ENCODE data around the gene ZNF497. TPM values are rescaled to one million over a fixed set of nuclear protein-coding genes. Genes with fewer than 3 reads are reported as not detected.
A peak's percentile ranks its signal among the peaks of the same experiment; 100 is the strongest.

Gene ZNF497
- total and polyA plus RNA-seq, 2 of the 8 experiments (the other 6 are each of a cell fraction or from before 2014, with no cell fraction given): 0.93 to 1.4 TPM

DNA sequence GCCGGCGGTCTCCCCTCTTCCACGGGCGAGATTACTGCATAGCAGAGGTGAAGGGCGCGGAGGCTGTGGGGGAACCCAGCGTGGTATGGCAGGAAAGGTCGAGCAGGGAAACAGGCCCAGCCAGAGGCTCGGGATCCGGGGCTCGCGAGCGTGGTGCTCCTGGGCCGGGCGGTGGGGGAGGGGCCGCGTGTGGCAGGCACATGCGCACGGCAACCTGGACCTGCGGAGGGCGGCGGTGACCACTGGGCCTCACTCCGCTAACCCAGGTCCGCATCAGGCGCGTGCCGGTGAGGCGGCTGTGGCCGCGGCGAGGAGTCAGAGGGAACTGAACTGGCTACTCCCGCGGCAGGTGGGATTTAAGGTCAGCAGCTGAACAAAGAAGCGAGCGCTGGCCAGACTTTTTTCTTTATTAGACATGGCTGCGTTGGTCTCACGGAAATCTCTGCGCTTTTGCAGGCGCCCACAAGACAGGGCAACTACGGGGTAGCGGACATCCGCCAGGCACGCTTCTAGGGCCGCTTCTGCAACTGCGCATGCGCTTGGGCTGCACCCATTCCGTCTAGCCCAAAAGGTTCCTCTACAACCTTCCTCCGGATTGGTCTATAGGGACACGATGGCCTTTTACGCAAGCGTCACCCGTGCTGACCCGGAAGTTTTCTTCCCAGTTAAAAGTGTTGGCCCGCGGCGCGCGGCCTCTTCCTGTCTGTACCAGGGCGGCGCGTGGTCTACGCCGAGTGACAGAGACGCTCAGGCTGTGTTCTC, 24.2 kb upstream of the ZNF497 start, which contains the start of gene RPS5 (continued):
- TF ChIP-seq RAD21 (IDR thresholded peaks at IDR 0.05 in 1 of 2, conservative IDR thresholded peaks at IDR 0.05 in 1 of 2; ENCODE audit: low read depth in 2 of 2, low read length in 2 of 2) (no peak; a peak in 1 of 4 replicates), SP1 (IDR thresholded peaks at IDR 0.05; ENCODE audit: low read depth, low read length) (no peak), BCL11A (IDR thresholded peaks at IDR 0.05; ENCODE audit: low read depth in 2 of 2, low read length in 2 of 2) (no peak), RFX5 (IDR thresholded peaks at IDR 0.05; ENCODE audit: borderline replicate concordance, low read depth, low read length) (no peak), HDAC6 (IDR thresholded peaks at IDR 0.05; ENCODE audit: low read depth, low read length) (no peak), SAP30 (IDR thresholded peaks at IDR 0.05; ENCODE audit: insufficient read depth, insufficient replicate concordance, low read length) (peak; percentile 86), KDM4A (IDR thresholded peaks at IDR 0.05; ENCODE audit: low read depth, low read length, severe bottlenecking) (peak; percentile 83), YY1 (IDR thresholded peaks at IDR 0.05; ENCODE audit: low read depth, low read length) (no peak)

Data from H1 (cell line).